ENCODE measurements around the gene NTRK3. TPM values are rescaled to one million over a fixed set of nuclear protein-coding genes. Genes with fewer than 3 reads are reported as not detected.

Gene NTRK3
- total and polyA plus RNA-seq, 4 donors: 0.21 to 2.9 (median 0.32) TPM

- TF ChIP-seq MAX (IDR thresholded peaks at IDR 0.05): no peak
- TF ChIP-seq JUND (IDR thresholded peaks at IDR 0.05): no peak
- TF ChIP-seq NR2F2 (IDR thresholded peaks at IDR 0.05): no peak
- TF ChIP-seq FOXA2 (IDR thresholded peaks at IDR 0.05): no peak
- no peak for TF ChIP-seq HNF4G (IDR thresholded peaks at IDR 0.05)
- no peak for TF ChIP-seq RXRA (IDR thresholded peaks at IDR 0.05)
- TF ChIP-seq ATF3 (IDR thresholded peaks at IDR 0.05): no peak
- TF ChIP-seq CTCF (IDR thresholded peaks at IDR 0.05; ENCODE audit: low read depth, low read length, missing input control): no peak
- no peak for TF ChIP-seq ZBTB33 (IDR thresholded peaks at IDR 0.05)
- TF ChIP-seq TAF1 (conservative IDR thresholded peaks at IDR 0.05): no peak
- TF ChIP-seq FOXA1 (IDR thresholded peaks at IDR 0.05): no peak
- no peak for TF ChIP-seq YY1 (IDR thresholded peaks at IDR 0.05)
- no peak for TF ChIP-seq REST (IDR thresholded peaks at IDR 0.05)
- no peak for TF ChIP-seq HNF4A (conservative IDR thresholded peaks at IDR 0.05)
- no peak for TF ChIP-seq GABPA (IDR thresholded peaks at IDR 0.05 in 1 of 2, conservative IDR thresholded peaks at IDR 0.05 in 1 of 2)
- TF ChIP-seq EGR1 (IDR thresholded peaks at IDR 0.05; ENCODE audit: low read depth in 2 of 2): no peak
- no peak for TF ChIP-seq SP1 (IDR thresholded peaks at IDR 0.05)
- no peak for TF ChIP-seq RAD21 (IDR thresholded peaks at IDR 0.05)
These were observed 294.1 kb downstream of the NTRK3 start for GRCh38 chr15:87962428-87962827.

More at GRCh38 chr15:87962428-87962827, 294.1 kb downstream of the NTRK3 start:
- Histone ChIP-seq H3K9ac (ENCODE audit: low read depth in 1 of 2, low read length in 2 of 2) (no peak overlapping the region), H3K4me3 (ENCODE audit: low read depth in 1 of 3, low read length in 3 of 3) (no peak overlapping the region), H3K9me3 (ENCODE audit: control insufficient read depth in 4 of 4, low read length in 3 of 4) (no peaks in the 10 kb centered on the region), H3K27me3 (ENCODE audit: control insufficient read depth in 4 of 4, insufficient read depth in 4 of 4, low read length in 3 of 4) (no peaks in the 10 kb centered on the region), H3K36me3 (ENCODE audit: control insufficient read depth in 4 of 4, insufficient read depth in 3 of 4, low read depth in 1 of 4, low read length in 3 of 4) (no peaks in the 10 kb centered on the region), H3K27ac (ENCODE audit: low read depth in 1 of 2, low read length in 2 of 2) (no peak overlapping the region), H3K4me1 (ENCODE audit: control insufficient read depth in 4 of 4, insufficient read depth in 4 of 4, low read length in 3 of 4) (no peaks in the 10 kb centered on the region)
- DNase-seq (ENCODE audit: low spot score): no peak
- 20% methylated on average over 4 of the region's 4 CpGs for WGBS
